ENCODE measurements around the gene CDKAL1. TPM values are rescaled to one million over a fixed set of nuclear protein-coding genes. Genes with fewer than 3 reads are reported as not detected.

The CDKAL1 gene
- total RNA-seq, 1 experiment from 2014 or later, result 20.6 TPM

DNA sequence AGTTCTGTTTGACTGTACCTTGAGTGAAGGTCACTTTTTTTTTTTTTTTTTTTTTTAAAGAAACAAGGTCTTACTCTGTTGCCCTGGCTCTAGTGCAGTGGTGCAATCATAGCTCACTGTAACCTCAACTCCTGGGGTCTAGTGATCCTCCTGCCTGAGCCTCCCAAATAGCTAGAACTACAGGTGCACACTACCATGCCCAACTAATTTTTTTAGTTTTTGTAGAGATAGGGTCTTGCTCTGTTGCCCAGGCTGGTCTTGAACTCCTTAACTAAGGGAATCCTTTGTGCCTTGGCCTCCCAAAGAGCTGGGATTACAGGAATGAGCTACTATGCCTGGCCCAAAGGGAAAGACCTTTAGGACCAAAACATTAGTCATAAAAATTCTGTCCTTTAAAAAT is 413.7 kb downstream of the CDKAL1 start:
- ATAC-seq, result no peak
- TF ChIP-seq ZNF121 (CRISPR knock-in tag; IDR thresholded peaks at IDR 0.05), result peak; percentile 75; the same call in 1 of the 2 replicates
- TF ChIP-seq, protein P1, sequence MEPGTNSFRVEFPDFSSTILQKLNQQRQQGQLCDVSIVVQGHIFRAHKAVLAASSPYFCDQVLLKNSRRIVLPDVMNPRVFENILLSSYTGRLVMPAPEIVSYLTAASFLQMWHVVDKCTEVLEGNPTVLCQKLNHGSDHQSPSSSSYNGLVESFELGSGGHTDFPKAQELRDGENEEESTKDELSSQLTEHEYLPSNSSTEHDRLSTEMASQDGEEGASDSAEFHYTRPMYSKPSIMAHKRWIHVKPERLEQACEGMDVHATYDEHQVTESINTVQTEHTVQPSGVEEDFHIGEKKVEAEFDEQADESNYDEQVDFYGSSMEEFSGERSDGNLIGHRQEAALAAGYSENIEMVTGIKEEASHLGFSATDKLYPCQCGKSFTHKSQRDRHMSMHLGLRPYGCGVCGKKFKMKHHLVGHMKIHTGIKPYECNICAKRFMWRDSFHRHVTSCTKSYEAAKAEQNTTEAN (CRISPR knock-in tag; IDR thresholded peaks at IDR 0.05), result no peak
- peaks cover 12% of the 10 kb centered on the region for H3K36me3 Mint-ChIP-seq
- DNase-seq (ENCODE audit: low spot score), result no peak
- POLR2A ChIA-PET, result no interaction called here
- H3K27me3 Mint-ChIP-seq (ENCODE audit: low read depth), result no peaks in the 10 kb centered on the region; the same call in 1 of the 2 replicates
- CTCF ChIA-PET, result no interaction called here
- H3K4me1 Mint-ChIP-seq, result peaks cover 13% of the 10 kb centered on the region
- no peak overlapping the region for H3K27ac Mint-ChIP-seq
- no peak overlapping the region for H3K4me3 Mint-ChIP-seq
- H3K9me3 Mint-ChIP-seq, result peaks cover 15% of the 10 kb centered on the region

DNA sequence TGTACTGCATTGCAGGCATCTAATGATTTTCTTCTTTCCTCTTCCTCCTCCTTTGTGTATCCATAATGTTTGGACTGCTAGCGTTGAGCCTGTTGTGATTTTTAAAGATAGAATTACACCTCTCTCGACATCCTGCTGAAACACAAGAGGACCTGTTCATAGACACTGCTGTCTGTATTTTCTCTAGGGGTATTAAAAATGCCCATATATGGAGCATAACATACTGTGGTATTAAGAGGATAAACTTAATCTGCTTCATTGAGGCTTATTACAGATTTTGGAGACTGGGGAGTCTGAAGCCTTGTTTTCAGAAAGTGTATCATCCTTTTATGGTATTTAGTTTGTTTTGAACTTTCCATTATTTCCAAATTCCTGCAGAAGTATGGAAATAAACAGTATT is 414.3 kb downstream of the CDKAL1 start:
- ChIA-PET POLR2A (no interaction called here), CTCF (no interaction called here)
- TF ChIP-seq TEAD4 (CRISPR knock-in tag; IDR thresholded peaks at IDR 0.05), result no peak
- no peak for TF ChIP-seq SMAD4 (CRISPR knock-in tag; IDR thresholded peaks at IDR 0.05)
- no peak for TF ChIP-seq TEAD1 (CRISPR knock-in tag; IDR thresholded peaks at IDR 0.05)
- TF ChIP-seq SMAD3 (CRISPR knock-in tag; IDR thresholded peaks at IDR 0.05; ENCODE audit: borderline replicate concordance), result no peak
- TF ChIP-seq TCF7 (CRISPR knock-in tag; IDR thresholded peaks at IDR 0.05; ENCODE audit: low read depth), result no peak
- TF ChIP-seq CREM (CRISPR knock-in tag; IDR thresholded peaks at IDR 0.05), result no peak
- TF ChIP-seq, protein P2, sequence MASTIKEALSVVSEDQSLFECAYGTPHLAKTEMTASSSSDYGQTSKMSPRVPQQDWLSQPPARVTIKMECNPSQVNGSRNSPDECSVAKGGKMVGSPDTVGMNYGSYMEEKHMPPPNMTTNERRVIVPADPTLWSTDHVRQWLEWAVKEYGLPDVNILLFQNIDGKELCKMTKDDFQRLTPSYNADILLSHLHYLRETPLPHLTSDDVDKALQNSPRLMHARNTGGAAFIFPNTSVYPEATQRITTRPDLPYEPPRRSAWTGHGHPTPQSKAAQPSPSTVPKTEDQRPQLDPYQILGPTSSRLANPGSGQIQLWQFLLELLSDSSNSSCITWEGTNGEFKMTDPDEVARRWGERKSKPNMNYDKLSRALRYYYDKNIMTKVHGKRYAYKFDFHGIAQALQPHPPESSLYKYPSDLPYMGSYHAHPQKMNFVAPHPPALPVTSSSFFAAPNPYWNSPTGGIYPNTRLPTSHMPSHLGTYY (CRISPR knock-in tag; IDR thresholded peaks at IDR 0.05), result no peak

DNA sequence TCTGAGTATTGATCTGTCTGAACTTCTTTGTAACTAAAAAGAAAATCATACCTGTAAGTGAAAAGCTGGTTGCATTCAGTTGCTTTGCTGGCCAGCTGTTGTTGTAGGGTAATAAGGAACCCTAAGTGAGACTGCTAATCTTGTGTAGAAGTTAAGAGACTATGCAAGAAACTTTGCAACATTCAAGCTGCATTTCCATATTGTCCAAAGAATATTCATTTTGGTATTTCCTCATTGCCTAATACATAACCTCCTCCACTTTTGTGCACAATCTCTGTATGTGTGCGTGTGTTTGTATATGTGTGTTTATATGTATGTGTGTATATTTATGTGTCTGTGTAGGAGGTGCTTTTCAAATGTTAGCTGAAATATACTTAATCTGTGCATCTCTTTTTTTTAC is 414.9 kb downstream of the CDKAL1 start:
- ChIA-PET CTCF (no interaction called here), POLR2A (no interaction called here)
- peaks cover 4% of the 10 kb centered on the region for H3K9me3 Mint-ChIP-seq
- no peak for DNase-seq (ENCODE audit: low spot score)
- H3K36me3 Mint-ChIP-seq, result peaks cover 1% of the 10 kb centered on the region
- H3K27ac Mint-ChIP-seq, result no peak overlapping the region
- no peak overlapping the region for H3K4me3 Mint-ChIP-seq
- no peaks in the 10 kb centered on the region; the same call in 1 of the 2 replicates for H3K27me3 Mint-ChIP-seq (ENCODE audit: low read depth)
- no peak for ATAC-seq
- H3K4me1 Mint-ChIP-seq, result peaks cover 23% of the 10 kb centered on the region
- TF ChIP-seq KAT7 (CRISPR knock-in tag; IDR thresholded peaks at IDR 0.05; ENCODE audit: borderline replicate concordance), result no peak
- TF ChIP-seq, protein P3, sequence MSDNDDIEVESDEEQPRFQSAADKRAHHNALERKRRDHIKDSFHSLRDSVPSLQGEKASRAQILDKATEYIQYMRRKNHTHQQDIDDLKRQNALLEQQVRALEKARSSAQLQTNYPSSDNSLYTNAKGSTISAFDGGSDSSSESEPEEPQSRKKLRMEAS (CRISPR knock-in tag; IDR thresholded peaks at IDR 0.05), result no peak

More for the DNA sequence above, 414.3 kb downstream of the CDKAL1 start:
- H3K9me3 Mint-ChIP-seq, result peaks cover 10% of the 10 kb centered on the region
- H3K4me1 Mint-ChIP-seq, result peaks cover 18% of the 10 kb centered on the region
- H3K27me3 Mint-ChIP-seq (ENCODE audit: low read depth), result no peaks in the 10 kb centered on the region; the same call in 1 of the 2 replicates
- H3K36me3 Mint-ChIP-seq, result peaks cover 7% of the 10 kb centered on the region
- ATAC-seq (no peak), DNase-seq (ENCODE audit: low spot score) (no peak)
- H3K4me3 Mint-ChIP-seq, result no peak overlapping the region
- H3K27ac Mint-ChIP-seq, result 0 out of 2 replicates have a peak overlapping the region, but pooled peaks have one; percentile 10

DNA sequence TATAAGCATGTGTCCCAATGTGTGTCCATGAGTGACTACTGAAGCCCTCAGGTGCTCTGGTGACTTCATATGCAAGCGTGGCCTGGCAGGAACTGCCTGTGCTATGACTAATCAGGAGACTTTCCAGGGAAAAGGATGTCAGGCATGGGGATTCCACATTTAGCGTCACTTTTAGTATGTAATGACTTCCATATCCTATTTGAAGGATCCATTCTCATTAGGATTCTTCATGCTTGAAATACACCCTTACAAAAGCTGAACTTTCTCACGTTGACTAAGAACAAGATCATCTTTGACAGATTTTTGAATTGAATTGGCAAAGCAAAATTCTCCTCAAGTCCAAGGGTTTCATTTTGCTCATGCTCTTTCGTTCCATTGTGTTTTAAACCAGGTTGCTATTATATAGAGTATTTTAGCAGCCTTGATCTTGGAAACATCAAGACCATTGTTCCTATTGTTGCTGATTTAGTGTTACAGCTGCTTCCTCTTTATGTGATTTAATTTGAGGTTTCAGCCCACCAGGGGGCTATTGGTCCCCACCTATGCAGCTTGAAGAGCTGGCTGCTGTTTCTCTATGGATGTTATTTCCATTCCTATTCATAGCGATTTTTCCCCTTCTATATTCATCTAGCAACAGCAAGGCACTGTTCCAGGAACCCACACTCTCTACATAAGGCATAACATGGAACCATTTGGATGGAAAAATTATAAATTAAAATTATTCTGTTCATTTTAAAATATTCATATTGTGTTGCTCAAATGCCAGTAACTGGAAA is 418.6 kb downstream of the CDKAL1 start:
- DNase-seq (ENCODE audit: low spot score) (no peak), ATAC-seq (peak; percentile 71)
- POLR2A ChIA-PET, result no interaction called here
- Mint-ChIP-seq H3K36me3 (no peaks in the 10 kb centered on the region), H3K27me3 (ENCODE audit: low read depth) (no peaks in the 10 kb centered on the region), H3K27ac (peak overlapping the region; percentile 20; the same call in 1 of the 2 replicates), H3K4me3 (no peak overlapping the region), H3K9me3 (no peaks in the 10 kb centered on the region), H3K4me1 (peaks cover 55% of the 10 kb centered on the region)
- CTCF ChIA-PET, result interaction anchor here (0.6 to 1.3 kb wide), 3 partner anchors 16 to 636 kb away, joined by 3 to 9 read pairs (median 5); no protein-coding TSS in a partner anchor
- TF ChIP-seq RELA (CRISPR knock-in tag; IDR thresholded peaks at IDR 0.05; ENCODE audit: borderline replicate concordance) (no peak), NR3C1 (CRISPR knock-in tag; conservative IDR thresholded peaks at IDR 0.05; ENCODE audit: low read depth) (no peak), MYBL2 (CRISPR knock-in tag; IDR thresholded peaks at IDR 0.05) (no peak)
- TF ChIP-seq, protein P2 (CRISPR knock-in tag; IDR thresholded peaks at IDR 0.05), result no peak
- TF ChIP-seq, protein P4, sequence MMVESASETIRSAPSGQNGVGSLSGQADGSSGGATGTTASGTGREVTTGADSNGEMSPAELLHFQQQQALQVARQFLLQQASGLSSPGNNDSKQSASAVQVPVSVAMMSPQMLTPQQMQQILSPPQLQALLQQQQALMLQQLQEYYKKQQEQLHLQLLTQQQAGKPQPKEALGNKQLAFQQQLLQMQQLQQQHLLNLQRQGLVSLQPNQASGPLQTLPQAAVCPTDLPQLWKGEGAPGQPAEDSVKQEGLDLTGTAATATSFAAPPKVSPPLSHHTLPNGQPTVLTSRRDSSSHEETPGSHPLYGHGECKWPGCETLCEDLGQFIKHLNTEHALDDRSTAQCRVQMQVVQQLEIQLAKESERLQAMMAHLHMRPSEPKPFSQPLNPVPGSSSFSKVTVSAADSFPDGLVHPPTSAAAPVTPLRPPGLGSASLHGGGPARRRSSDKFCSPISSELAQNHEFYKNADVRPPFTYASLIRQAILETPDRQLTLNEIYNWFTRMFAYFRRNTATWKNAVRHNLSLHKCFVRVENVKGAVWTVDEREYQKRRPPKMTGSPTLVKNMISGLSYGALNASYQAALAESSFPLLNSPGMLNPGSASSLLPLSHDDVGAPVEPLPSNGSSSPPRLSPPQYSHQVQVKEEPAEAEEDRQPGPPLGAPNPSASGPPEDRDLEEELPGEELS (CRISPR knock-in tag; IDR thresholded peaks at IDR 0.05), result no peak
- TF ChIP-seq, protein P5, sequence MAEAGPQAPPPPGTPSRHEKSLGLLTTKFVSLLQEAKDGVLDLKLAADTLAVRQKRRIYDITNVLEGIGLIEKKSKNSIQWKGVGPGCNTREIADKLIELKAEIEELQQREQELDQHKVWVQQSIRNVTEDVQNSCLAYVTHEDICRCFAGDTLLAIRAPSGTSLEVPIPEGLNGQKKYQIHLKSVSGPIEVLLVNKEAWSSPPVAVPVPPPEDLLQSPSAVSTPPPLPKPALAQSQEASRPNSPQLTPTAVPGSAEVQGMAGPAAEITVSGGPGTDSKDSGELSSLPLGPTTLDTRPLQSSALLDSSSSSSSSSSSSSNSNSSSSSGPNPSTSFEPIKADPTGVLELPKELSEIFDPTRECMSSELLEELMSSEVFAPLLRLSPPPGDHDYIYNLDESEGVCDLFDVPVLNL (CRISPR knock-in tag; IDR thresholded peaks at IDR 0.05; ENCODE audit: borderline replicate concordance, low read depth), result no peak
- TF ChIP-seq, protein P6, sequence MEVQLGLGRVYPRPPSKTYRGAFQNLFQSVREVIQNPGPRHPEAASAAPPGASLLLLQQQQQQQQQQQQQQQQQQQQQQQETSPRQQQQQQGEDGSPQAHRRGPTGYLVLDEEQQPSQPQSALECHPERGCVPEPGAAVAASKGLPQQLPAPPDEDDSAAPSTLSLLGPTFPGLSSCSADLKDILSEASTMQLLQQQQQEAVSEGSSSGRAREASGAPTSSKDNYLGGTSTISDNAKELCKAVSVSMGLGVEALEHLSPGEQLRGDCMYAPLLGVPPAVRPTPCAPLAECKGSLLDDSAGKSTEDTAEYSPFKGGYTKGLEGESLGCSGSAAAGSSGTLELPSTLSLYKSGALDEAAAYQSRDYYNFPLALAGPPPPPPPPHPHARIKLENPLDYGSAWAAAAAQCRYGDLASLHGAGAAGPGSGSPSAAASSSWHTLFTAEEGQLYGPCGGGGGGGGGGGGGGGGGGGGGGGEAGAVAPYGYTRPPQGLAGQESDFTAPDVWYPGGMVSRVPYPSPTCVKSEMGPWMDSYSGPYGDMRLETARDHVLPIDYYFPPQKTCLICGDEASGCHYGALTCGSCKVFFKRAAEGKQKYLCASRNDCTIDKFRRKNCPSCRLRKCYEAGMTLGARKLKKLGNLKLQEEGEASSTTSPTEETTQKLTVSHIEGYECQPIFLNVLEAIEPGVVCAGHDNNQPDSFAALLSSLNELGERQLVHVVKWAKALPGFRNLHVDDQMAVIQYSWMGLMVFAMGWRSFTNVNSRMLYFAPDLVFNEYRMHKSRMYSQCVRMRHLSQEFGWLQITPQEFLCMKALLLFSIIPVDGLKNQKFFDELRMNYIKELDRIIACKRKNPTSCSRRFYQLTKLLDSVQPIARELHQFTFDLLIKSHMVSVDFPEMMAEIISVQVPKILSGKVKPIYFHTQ (CRISPR knock-in tag; IDR thresholded peaks at IDR 0.05), result no peak
